ENCODE results near the gene TENT4A.

DNA sequence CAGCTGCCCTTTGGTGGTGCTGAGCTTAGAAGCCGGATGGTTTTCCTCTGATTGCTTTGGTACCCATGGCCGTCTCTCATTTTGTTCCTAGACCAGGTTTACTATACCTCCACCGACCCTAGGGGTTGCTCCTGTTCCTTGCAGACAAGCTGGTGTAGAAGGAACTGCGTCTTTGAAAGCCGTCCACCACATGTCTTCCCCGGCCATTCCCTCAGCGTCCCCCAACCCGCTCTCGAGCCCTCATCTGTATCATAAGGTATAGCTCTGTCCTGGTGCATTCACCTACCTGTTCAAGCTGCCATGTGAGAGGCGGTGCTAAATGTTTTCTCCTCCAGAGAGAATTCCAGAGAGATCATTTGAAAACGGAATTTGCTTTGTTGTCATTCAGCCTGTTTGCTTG is 39.5 kb downstream of the TENT4A start:
- no peak for TF ChIP-seq FOXJ3 (CRISPR knock-in tag; IDR thresholded peaks at IDR 0.05; ENCODE audit: borderline replicate concordance)
- TF ChIP-seq, protein P1, sequence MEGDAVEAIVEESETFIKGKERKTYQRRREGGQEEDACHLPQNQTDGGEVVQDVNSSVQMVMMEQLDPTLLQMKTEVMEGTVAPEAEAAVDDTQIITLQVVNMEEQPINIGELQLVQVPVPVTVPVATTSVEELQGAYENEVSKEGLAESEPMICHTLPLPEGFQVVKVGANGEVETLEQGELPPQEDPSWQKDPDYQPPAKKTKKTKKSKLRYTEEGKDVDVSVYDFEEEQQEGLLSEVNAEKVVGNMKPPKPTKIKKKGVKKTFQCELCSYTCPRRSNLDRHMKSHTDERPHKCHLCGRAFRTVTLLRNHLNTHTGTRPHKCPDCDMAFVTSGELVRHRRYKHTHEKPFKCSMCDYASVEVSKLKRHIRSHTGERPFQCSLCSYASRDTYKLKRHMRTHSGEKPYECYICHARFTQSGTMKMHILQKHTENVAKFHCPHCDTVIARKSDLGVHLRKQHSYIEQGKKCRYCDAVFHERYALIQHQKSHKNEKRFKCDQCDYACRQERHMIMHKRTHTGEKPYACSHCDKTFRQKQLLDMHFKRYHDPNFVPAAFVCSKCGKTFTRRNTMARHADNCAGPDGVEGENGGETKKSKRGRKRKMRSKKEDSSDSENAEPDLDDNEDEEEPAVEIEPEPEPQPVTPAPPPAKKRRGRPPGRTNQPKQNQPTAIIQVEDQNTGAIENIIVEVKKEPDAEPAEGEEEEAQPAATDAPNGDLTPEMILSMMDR (IDR thresholded peaks at IDR 0.05), result no peak
- TF ChIP-seq, protein P2, sequence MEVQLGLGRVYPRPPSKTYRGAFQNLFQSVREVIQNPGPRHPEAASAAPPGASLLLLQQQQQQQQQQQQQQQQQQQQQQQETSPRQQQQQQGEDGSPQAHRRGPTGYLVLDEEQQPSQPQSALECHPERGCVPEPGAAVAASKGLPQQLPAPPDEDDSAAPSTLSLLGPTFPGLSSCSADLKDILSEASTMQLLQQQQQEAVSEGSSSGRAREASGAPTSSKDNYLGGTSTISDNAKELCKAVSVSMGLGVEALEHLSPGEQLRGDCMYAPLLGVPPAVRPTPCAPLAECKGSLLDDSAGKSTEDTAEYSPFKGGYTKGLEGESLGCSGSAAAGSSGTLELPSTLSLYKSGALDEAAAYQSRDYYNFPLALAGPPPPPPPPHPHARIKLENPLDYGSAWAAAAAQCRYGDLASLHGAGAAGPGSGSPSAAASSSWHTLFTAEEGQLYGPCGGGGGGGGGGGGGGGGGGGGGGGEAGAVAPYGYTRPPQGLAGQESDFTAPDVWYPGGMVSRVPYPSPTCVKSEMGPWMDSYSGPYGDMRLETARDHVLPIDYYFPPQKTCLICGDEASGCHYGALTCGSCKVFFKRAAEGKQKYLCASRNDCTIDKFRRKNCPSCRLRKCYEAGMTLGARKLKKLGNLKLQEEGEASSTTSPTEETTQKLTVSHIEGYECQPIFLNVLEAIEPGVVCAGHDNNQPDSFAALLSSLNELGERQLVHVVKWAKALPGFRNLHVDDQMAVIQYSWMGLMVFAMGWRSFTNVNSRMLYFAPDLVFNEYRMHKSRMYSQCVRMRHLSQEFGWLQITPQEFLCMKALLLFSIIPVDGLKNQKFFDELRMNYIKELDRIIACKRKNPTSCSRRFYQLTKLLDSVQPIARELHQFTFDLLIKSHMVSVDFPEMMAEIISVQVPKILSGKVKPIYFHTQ (CRISPR knock-in tag; IDR thresholded peaks at IDR 0.05), result no peak
- no peak for TF ChIP-seq CBFB (CRISPR knock-in tag; IDR thresholded peaks at IDR 0.05; ENCODE audit: low read depth)
- TF ChIP-seq SP1 (CRISPR knock-in tag; conservative IDR thresholded peaks at IDR 0.05), result no peak
- TF ChIP-seq, protein P3, sequence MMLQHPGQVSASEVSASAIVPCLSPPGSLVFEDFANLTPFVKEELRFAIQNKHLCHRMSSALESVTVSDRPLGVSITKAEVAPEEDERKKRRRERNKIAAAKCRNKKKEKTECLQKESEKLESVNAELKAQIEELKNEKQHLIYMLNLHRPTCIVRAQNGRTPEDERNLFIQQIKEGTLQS (CRISPR knock-in tag; conservative IDR thresholded peaks at IDR 0.05), result no peak
- TF ChIP-seq SOX15 (CRISPR knock-in tag; IDR thresholded peaks at IDR 0.05), result no peak
- TF ChIP-seq MYBL2 (CRISPR knock-in tag; IDR thresholded peaks at IDR 0.05), result no peak
- TF ChIP-seq NFE2L1 (CRISPR knock-in tag; IDR thresholded peaks at IDR 0.05), result no peak
- TF ChIP-seq, protein P4, sequence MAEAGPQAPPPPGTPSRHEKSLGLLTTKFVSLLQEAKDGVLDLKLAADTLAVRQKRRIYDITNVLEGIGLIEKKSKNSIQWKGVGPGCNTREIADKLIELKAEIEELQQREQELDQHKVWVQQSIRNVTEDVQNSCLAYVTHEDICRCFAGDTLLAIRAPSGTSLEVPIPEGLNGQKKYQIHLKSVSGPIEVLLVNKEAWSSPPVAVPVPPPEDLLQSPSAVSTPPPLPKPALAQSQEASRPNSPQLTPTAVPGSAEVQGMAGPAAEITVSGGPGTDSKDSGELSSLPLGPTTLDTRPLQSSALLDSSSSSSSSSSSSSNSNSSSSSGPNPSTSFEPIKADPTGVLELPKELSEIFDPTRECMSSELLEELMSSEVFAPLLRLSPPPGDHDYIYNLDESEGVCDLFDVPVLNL (CRISPR knock-in tag; IDR thresholded peaks at IDR 0.05; ENCODE audit: borderline replicate concordance, low read depth), result no peak
- TF ChIP-seq NR2C2 (CRISPR knock-in tag; IDR thresholded peaks at IDR 0.05), result no peak
- TF ChIP-seq, protein P5, sequence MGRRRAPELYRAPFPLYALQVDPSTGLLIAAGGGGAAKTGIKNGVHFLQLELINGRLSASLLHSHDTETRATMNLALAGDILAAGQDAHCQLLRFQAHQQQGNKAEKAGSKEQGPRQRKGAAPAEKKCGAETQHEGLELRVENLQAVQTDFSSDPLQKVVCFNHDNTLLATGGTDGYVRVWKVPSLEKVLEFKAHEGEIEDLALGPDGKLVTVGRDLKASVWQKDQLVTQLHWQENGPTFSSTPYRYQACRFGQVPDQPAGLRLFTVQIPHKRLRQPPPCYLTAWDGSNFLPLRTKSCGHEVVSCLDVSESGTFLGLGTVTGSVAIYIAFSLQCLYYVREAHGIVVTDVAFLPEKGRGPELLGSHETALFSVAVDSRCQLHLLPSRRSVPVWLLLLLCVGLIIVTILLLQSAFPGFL (CRISPR knock-in tag; IDR thresholded peaks at IDR 0.05; ENCODE audit: borderline replicate concordance), result no peak

Data from WTC11 (cell line).